MM.1S (cell line): Measurements from ENCODE around the gene CLEC3A.

Experiments
- DNase-seq: peaks from one replicate; pipeline ENCODE4 v3.0.0-alpha.2; 2015
- H2AFZ ChIP-seq: fragments of 300-600 bp; sonication (generic); 2 replicates; pipeline ENCODE4 v1.6.0; 2016; ENCODE audit warnings: antibody characterized with exemption, low read length
- H3F3A ChIP-seq: fragments of 300-600 bp; sonication (generic); 2 replicates; pipeline ENCODE4 v1.6.1; 2016; ENCODE audit warnings: mild to moderate bottlenecking, antibody characterized with exemption, low read length, moderate library complexity, mixed read lengths; ENCODE audit not compliant: insufficient read depth
- H3K27ac ChIP-seq: fragments of 300-600 bp; sonication (generic); 2 replicates; pipeline ENCODE4 v1.5.1; 2016; ENCODE audit warnings: mild to moderate bottlenecking, low read length
- H3K27me3 ChIP-seq: fragments of 300-600 bp; sonication (generic); replicated peaks from 2 replicates; pipeline ENCODE4 v1.6.0; 2016; ENCODE audit warnings: low read length; ENCODE audit not compliant: insufficient read depth
- H3K36me3 ChIP-seq: fragments of 300-600 bp; sonication (generic); replicated peaks from 2 replicates; pipeline ENCODE4 v1.6.1; 2016; ENCODE audit warnings: mild to moderate bottlenecking, low read length, mixed read lengths; ENCODE audit not compliant: insufficient read depth
- H3K4me1 ChIP-seq: fragments of 300-600 bp; sonication (generic); 2 replicates; pipeline ENCODE4 v1.6.1; 2016; ENCODE audit warnings: low read length, mixed read lengths
- H3K4me2 ChIP-seq: fragments of 300-600 bp; sonication (generic); 2 replicates; pipeline ENCODE4 v1.6.0; 2016; ENCODE audit warnings: low read depth, low read length
- H3K4me3 ChIP-seq: fragments of 300-600 bp; sonication (generic); 2 replicates; pipeline ENCODE4 v1.5.1; 2016; ENCODE audit warnings: low read length, mixed read lengths
- H3K79me2 ChIP-seq: fragments of 300-600 bp; sonication (generic); 2 replicates; pipeline ENCODE4 v1.6.1; 2016; ENCODE audit warnings: mixed run types, low read length, mixed read lengths
- H3K9ac ChIP-seq: fragments of 300-600 bp; sonication (generic); 2 replicates; pipeline ENCODE4 v1.6.1; 2016; ENCODE audit warnings: low read length, mixed read lengths
- H3K9me2 ChIP-seq: fragments of 300-600 bp; sonication (generic); replicated peaks from 2 replicates; pipeline ENCODE4 v1.6.1; 2016; ENCODE audit warnings: mild to moderate bottlenecking, low read length, mixed read lengths; ENCODE audit not compliant: insufficient read depth
- H3K9me3 ChIP-seq: fragments of 300-600 bp; sonication (generic); replicated peaks from 2 replicates; pipeline ENCODE4 v1.6.1; 2016; ENCODE audit warnings: mild to moderate bottlenecking, low read length, mixed read lengths; ENCODE audit not compliant: insufficient read depth
- H4K20me1 ChIP-seq: fragments of 300-600 bp; sonication (generic); 2 replicates; pipeline ENCODE4 v1.6.1; 2016; ENCODE audit warnings: mild to moderate bottlenecking, low read length, moderate library complexity, mixed read lengths; ENCODE audit not compliant: insufficient read depth
- CTCF ChIP-seq: fragments of 300-600 bp; sonication (generic); IDR thresholded peaks from 2 replicates; pipeline ENCODE4 v1.5.1; 2016; ENCODE audit warnings: antibody characterized with exemption, low read length, mixed read lengths
- EZH2 ChIP-seq: fragments of 300-600 bp; sonication (generic); optimal IDR thresholded peaks from 2 replicates; pipeline ENCODE3; 2017; ENCODE audit warnings: low read depth, mild to moderate bottlenecking, antibody characterized with exemption, low read length, mixed read lengths
- EZH2phosphoT487 ChIP-seq: fragments of 300-600 bp; sonication (generic); IDR thresholded peaks from 2 replicates; pipeline ENCODE4 v1.6.1; 2018; ENCODE audit warnings: antibody characterized with exemption, low read length

The CLEC3A gene

DNA sequence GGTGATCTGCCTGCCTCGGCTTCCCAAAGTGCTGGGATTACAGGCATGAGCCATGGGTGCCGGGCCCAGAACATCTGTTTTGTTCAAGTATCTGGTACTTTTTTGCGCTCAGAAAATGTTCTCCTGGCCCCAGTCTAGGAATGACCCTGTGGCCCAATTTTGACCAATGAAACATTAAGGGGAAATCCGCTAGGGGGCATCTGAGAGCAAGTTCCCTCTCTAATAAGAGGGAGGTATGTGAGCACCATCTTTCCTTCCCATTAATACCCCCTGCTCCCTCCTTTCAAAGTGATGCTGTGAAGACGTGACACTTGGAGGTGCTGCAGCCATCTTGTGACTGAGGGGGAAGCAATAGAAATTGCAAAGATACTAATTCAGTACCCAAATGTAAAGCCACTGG, 16.5 kb upstream of the CLEC3A start:
- Histone ChIP-seq H3K4me2 (no peak overlapping the region), H4K20me1 (no peaks in the 10 kb centered on the region), H2AFZ (no peak overlapping the region), H3K36me3 (no peaks in the 10 kb centered on the region), H3K4me1 (no peaks in the 10 kb centered on the region), H3K4me3 (no peak overlapping the region), H3F3A (no peaks in the 10 kb centered on the region), H3K79me2 (no peaks in the 10 kb centered on the region), H3K9ac (no peak overlapping the region), H3K9me2 (no peaks in the 10 kb centered on the region), H3K27me3 (no peaks in the 10 kb centered on the region), H3K9me3 (no peaks in the 10 kb centered on the region), H3K27ac (no peak overlapping the region)
- TF ChIP-seq CTCF = peak; percentile 15; the same call in 1 of the 2 replicates
- TF ChIP-seq EZH2 = no peak
- no peak for DNase-seq

DNA sequence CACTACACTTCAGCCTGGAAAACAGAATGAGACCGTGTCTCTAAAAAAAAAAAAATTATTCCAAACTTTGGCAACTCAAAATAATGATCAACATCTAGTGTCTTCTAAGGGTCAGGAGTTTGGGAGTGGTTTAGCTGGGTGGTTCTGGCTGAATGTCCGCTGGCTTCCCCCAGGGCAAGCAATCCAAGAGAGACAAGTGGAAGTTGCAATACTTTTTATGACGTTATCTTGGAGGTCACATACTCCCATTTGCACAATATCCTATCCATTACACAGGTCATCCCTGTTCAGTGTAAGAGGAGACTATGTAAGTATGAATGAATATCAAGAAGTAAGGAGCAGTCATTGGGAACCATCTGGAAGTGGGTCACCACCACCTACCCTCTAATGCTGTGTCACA, 15.2 kb upstream of the CLEC3A start:
- Histone ChIP-seq H3K9ac (no peak overlapping the region), H3K36me3 (no peaks in the 10 kb centered on the region), H3K4me1 (no peaks in the 10 kb centered on the region), H3K9me3 (no peaks in the 10 kb centered on the region), H3K4me3 (no peak overlapping the region), H3K27ac (no peak overlapping the region), H4K20me1 (no peaks in the 10 kb centered on the region), H3K27me3 (no peaks in the 10 kb centered on the region), H3K4me2 (no peak overlapping the region), H3K9me2 (no peaks in the 10 kb centered on the region), H3K79me2 (no peaks in the 10 kb centered on the region), H3F3A (no peaks in the 10 kb centered on the region), H2AFZ (no peak overlapping the region)
- no peak for TF ChIP-seq EZH2phosphoT487
- no peak for TF ChIP-seq EZH2
- DNase-seq = no peak

- no peak for DNase-seq
- Histone ChIP-seq H3K79me2 (no peaks in the 10 kb centered on the region), H3K4me2 (no peak overlapping the region), H4K20me1 (no peaks in the 10 kb centered on the region), H3K9me2 (no peaks in the 10 kb centered on the region), H3K4me3 (no peak overlapping the region), H3F3A (no peaks in the 10 kb centered on the region), H3K27ac (no peak overlapping the region), H3K9me3 (no peaks in the 10 kb centered on the region), H3K27me3 (no peaks in the 10 kb centered on the region), H2AFZ (no peak overlapping the region), H3K36me3 (no peaks in the 10 kb centered on the region), H3K9ac (no peak overlapping the region), H3K4me1 (no peaks in the 10 kb centered on the region)
- TF ChIP-seq CTCF (no peak), EZH2phosphoT487 (no peak), EZH2 (no peak)
Measured at GRCh38 chr16:78024159-78024558, 1.8 kb downstream of the CLEC3A start.

- H4K20me1 ChIP-seq = no peaks in the 10 kb centered on the region
- no peaks in the 10 kb centered on the region for H3K36me3 ChIP-seq
- no peak overlapping the region for H3K4me3 ChIP-seq
- no peak overlapping the region for H3K4me2 ChIP-seq
- no peaks in the 10 kb centered on the region for H3K4me1 ChIP-seq
- H3K79me2 ChIP-seq = no peaks in the 10 kb centered on the region
- DNase-seq = no peak
- H2AFZ ChIP-seq = no peak overlapping the region
- no peaks in the 10 kb centered on the region for H3K9me2 ChIP-seq
- TF ChIP-seq EZH2phosphoT487 = no peak
- TF ChIP-seq CTCF = no peak
- no peak for TF ChIP-seq EZH2
- no peak overlapping the region for H3K9ac ChIP-seq
- H3K9me3 ChIP-seq = no peaks in the 10 kb centered on the region
- no peaks in the 10 kb centered on the region for H3K27me3 ChIP-seq
- no peak overlapping the region for H3K27ac ChIP-seq
- no peaks in the 10 kb centered on the region for H3F3A ChIP-seq
Measured at GRCh38 chr16:78025631-78026030, 3.3 kb downstream of the CLEC3A start.
